Measurements from ENCODE around the gene PRKCZ.
"Not testable (repeated sequence)": the region's sequence is repeated elsewhere in the genome, so short reads cannot be mapped to it uniquely, and the experiment has no call there.

Gene PRKCZ

DNA sequence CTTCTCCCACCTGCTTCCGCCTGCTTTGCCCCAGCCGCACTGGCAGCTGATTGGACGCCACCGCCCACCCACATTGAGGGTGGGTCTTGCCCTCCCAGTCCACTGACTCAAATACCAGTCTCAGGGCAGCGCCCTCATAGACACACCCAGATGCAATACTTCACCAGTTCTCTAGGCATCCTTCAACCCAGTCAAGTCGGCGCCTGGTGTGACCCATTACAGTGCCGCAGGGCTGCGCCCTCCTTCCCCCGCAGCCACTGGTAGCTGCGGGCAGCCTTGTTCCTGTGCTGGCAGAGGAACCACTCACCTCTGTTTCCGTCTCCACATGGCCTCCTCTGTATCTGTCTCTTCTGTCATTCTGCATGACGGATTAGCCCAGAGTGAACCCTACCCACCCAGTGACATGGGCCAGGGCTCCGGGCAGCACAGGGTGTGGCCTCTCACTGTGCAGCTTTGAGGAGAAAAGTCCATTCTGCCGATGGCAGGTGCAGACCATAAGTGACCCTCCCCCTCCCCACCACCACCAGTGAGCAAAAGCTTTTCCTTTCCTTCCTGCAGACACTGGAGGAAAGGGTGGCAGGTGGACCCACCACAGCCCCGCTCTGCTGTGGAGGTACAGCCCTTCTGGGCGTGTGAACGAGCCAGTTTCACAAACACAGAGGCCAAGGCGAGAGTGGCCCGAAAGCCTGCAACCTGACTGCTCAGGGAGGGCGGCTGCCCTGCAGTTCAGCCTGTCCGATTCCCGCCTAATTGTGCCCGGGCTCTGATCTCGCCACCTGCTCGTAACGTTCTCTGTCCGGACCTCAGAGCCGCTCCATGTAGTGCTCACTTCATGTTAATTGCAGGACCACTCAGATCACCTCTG is 87.3 kb downstream of the PRKCZ start:
- no peak for DNase-seq

DNA sequence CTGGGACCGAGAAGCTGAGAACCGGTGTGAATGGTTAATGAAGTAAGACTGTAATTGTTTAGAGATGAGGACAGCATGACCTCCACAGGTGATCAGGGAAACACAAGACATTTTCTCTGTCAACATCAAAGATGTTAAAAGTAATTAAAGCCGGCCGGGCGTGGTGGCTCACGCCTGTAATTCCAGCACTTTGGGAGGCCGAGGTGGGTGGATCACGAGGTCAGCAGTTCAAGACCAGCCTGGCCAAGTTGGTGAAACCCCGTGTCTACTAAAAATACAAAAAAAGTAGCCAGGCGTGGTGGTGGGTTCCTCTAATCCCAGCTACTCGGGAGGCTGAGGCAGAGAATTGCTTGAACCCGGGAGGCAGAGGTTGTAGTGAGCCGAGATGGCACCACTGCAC is 88.9 kb downstream of the PRKCZ start:
- DNase-seq, result not testable (repeated sequence)

DNA sequence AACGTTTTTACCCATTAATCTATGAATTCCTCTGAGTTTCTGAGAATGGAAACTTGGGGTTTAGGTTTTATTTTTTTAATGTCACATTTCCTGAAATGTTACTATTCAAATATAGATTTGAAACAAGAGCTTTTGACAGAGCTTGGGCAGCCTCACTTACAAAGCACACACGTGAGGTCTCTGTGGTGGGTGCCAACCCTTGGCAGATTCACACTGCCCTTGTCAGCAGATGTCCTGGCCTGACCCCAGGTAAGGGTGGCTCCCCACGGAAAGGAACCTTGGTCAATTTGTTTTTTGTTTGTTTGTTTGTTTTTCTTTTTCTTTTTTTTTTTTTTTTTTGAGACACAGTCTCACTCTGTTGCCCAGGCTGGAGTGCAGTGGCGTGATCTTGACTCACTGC is 90.8 kb downstream of the PRKCZ start:
- no peak for DNase-seq

DNA sequence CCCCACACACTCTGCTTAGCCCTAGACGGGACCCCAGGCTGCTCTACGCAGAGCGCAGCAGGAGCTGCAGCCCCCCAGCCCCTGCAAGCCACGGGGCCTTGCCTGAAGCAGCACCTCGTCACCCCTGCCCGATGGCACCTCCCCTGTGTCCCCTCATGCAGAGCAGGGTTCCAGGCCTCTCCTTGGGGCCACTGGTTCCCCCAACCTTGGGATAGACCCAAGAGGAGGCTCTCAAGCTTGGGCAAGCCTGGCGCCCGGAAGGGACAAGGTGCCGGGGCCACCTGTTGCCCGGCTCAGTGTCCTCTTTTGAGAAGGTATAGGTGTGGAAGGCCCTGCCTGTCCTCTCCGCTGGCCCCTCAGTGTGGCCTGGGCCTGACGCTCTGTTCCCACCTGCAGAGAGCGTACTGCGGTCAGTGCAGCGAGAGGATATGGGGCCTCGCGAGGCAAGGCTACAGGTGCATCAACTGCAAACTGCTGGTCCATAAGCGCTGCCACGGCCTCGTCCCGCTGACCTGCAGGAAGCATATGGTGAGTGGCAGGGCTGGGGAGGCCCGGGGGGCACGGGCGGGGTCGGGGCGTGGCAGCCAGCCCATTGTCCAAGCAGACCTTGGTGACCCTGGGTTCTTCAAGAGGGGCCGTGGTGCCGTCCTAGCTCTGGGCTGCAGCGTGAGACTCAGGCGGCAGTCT is 93.7 kb downstream of the PRKCZ start:
- DNase-seq, result no peak

DNA sequence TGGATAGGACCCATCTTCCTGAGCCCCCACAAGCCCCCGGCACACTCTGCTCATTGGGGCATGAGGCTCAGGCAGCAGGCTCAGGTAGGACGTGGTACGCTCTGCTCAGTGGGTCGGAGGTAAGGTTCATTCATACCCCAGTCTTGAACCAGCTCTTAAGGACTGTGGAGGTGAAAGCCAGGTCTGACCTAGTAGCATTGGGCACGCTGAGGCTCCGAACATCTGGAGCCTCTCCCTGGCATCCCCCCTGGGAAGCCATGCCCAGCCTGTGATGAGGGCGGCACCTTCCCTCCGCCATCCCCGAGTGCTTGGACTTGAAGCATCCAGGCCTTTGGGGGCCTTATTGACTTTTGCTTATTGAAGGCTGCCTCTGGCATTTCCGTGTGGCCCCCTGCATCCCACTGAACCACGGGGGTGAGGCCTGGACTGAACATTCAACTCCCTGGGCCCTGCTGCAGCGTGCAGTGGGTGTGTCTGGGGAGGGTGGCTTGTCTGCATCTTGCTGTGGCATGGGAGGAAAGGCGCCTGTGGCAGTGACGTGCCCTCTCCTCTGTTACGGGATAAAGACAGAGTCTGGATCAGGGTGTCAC is 94.4 kb downstream of the PRKCZ start:
- DNase-seq, result no peak

DNA sequence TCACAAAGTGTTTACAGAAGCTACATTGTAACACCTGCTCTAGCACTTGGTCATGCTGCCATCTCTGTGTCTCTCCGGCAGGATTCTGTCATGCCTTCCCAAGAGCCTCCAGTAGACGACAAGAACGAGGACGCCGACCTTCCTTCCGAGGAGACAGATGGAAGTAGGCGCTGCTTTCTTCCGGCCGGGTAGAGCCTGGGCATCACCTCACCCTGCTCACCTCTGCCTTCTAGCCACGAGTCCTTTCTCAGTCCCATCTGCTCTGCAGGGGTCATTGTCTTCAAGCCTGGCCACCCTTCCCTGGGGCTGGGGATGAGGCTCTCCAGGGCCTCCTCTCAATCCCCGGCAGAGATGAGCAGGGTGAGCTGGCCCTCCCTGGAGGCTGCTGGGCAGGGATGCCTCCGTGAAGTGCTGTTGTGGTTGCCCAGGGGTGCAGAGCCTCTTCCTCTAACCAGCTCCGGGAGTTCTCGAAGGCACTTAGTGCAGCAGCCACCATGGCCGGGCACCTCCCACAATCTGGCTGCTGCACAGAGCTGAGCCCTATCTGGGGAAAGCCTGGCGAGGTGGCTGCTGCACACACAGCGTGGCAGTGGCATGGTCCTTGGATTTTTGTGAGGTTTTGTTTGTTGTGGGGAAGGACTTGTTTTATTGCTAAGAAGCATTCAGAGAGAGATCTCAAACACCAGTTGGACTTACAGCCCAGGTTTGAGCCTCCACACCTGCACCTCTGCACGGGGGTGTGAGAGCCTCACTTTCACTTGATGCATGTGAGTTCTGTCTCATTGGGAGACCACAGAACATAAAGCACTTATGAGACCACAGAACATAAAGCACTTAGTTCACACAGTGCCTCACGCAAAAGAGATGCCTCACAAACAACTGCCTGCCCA is 96.0 kb downstream of the PRKCZ start:
- DNase-seq, result no peak

DNA sequence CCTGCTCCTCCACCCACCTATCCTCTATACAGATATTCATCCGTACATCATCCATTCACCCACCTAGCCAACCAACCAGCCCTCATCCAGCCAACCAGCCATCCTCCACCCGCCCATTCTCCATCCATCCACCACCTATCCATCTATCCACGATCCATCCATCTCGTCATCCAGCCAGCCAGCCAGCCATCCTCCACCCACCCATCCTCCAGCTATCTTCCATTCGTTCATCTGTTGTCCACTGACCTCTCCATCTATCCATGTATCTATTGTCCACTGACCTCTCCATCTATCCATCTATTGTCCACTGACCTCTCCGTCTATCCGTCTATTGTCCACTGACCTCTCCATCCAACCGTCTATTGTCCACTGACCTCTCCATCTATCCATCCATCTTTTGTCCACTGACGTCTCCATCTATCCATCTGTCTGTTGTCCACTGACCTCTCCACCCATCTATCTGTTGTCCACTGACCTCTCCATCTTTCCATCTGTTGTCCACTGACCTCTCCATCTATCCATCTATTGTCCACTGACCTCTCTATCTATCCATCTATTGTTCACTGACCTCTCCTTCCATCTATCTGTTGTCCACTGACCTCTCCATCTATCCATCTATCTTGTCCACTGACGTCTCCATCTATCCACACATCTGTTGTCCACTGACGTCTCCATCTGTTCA is 96.8 kb downstream of the PRKCZ start:
- DNase-seq, result no peak

DNA sequence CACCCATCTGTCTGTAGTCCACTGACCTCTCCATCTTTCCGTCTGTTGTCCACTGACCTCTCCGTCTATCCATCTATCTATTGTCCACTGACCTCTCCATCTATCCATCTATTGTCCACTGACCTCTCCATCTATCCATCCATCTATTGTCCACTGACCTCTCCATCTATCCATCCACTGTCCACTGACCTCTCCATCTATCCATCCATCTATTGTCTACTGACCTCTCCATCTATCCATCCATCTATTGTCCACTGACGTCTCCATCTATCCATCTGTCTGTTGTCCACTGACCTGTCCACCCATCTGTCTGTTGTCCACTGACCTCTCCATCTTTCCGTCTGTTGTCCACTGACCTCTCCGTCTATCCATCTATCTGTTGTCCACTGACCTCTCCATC is 97.7 kb downstream of the PRKCZ start:
- not testable (repeated sequence) for DNase-seq

DNA sequence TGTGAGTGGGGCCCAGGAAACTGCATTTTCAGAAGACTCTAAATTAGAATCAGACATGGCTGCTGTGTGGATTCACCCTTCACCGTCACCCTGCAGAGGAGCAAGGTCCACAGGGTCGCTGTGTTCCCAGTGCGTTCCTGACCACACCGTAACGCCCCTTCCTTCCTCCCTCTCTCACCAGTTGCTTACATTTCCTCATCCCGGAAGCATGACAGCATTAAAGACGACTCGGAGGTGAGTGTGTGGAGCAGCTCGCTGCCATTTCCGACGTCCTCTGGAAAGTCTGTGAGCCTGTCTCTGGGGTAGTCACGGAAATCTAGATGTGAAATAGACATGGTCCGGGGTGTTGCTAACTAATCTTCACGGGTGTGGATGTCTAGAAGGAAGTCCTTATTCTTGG is 98.5 kb downstream of the PRKCZ start:
- DNase-seq, result no peak

DNA sequence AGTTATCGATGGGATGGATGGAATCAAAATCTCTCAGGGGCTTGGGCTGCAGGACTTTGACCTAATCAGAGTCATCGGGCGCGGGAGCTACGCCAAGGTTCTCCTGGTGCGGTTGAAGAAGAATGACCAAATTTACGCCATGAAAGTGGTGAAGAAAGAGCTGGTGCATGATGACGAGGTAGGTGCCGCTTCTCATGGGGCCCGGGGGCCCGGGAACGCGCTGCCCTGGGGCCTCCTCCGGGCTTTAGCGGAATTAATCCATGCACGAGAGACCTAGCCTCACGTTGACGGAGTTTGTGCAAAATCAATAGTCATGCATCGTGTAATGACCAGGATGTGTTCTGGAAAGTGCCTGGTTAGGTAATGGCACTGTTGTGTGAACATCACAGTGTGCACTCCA is 100.6 kb downstream of the PRKCZ start:
- no peak for DNase-seq

DNA sequence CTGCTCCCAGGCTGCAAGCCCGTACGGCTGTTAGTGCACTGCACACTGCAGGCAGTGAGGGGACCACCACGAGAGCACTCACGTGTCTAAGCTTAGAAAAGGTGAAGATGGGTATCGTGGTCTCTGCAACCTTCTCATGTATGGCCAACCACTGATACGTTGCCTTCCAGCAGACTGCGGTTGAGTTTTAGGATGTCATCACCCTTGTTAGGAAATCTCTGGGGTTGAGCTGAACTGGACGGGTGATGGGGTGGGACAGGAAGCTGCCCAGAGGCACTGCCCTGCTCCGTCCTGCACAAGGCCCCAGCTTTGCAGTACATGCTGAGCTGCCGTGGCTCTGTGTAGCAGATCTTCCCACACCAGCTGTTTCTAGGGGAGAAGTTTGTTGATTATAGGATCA is 101.0 kb downstream of the PRKCZ start:
- DNase-seq, result no peak

DNA sequence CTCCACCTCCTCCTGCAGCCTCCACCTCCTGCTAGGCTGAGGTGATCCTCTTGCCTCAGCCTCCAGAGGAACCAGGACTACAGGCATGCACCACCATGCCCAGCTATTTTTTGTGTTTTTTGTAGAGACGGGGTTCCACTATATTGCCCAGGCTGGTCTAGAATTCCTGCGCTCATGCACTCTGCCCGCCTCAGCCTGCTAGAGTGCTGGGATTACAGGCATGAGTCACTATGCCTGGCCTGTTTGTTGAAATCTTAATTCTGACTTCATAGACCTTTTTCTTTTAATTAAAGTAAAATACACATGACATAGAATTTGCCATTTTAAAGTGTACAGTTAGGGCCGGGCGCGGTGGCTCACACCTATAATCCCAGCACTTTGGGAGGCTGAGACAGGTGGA is 101.7 kb downstream of the PRKCZ start:
- no peak for DNase-seq

DNA sequence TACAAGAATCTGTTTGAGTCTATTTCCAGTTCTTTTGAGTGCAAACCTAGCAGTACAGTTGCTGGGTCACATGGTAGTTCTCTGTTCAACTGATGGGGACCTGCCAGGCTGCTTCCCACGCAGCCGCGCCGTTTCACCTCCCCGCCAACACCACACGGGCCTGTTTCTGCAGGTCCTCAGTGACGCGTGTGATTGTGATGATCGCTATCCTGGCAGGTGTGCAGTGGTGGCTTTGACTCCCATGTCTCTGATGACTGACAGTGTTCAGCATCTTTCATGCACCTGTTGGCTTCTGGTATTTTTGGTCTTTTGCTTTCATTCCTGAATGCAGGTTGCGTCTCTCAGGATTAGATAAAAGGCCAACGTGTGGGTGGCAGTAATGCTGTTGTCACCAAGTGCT is 102.7 kb downstream of the PRKCZ start:
- no peak for DNase-seq

DNA sequence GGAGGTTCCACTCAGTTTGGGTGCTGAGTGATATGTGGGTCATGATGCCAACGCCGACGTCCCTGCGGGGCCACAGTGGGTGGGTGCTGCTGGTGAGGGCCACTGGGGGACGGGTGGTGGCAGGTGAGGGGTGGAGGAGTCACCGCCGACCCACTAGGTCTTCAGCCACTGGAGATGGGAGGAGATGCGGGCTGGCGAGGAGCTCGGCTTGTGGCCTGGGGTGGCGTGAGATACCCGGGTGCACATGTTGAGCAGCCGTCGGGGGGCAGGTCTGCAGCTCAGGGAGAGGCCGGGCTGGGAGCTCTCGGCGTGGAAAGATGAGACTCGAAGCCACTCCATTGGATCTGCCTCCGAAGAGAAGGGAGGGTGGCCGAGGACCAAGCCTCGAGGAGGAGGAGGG is 103.8 kb downstream of the PRKCZ start:
- no peak for DNase-seq

DNA sequence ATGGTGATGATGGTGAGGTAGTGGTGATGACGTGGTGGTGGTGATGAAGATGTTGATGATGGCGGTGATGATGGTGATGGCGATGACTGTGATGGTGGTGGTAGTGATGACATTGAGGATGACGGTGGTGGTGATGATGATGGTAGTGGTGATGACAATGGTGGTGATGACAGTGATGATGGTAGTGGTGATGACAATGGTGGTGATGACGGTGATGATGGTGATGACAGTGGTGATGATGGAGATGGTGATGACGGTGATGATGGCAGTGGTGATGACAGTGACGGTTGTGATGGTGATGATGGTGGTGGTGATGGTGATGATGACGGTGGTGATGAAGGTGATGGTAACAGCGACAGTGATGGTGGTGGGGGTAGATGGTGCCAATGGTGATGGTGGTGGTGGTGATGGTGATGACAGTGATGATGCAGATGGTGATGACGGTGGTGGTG is 105.0 kb downstream of the PRKCZ start:
- DNase-seq, result no peak

DNA sequence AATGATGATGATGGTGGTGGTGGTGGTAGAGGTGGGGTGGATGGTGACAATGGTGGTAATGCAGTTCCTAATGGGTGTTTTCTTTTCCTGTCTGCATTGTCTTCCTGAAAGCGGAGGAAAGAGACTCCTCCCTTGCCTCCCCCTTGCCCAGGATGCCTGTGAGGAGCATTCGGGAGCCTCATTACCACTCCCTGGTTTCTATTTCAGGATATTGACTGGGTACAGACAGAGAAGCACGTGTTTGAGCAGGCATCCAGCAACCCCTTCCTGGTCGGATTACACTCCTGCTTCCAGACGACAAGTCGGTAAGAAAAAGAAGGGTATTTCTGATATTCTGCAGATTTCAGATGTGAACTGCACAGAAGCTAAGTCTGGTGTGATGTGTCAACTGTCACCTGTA is 105.6 kb downstream of the PRKCZ start:
- no peak for DNase-seq

DNA sequence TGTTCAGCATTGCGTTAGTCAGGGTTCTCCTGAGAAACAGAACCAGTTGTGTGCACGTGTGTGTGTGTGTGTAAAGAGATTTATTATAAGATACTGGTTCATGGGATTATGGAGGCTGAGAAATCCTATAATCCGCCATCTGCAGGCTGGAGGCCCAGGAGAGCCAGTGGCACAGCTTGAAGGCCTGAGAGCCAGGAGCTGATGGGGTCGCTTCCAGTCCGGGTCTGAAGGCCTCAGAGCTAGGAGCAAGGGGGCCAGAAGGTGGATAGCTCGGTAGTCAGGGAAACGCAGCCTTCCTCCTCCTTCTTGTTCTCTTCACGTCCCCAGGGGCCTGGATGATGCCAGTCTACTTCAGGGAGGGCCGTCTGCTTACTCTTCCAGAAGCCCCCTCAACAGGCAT is 106.7 kb downstream of the PRKCZ start:
- DNase-seq, result no peak

DNA sequence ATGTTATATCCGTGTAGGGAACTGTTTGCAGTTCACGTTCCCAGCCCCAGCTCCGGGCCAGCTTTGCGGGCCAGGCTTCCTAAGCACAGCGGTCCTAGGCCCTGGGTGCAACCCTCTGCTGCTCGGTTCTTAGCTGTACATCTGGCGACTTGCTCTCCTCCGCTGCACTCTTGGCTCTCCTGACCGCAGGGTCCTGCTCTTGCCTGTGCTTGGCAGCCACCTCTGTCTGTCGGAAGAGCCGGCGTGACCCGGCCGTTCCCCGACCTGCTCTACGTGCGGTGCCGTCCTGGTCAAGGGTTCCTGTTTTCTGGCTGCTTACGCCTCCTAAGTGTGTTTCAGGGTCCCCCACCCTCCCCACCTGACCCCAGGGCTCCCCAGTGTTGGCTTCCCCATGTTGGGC is 107.6 kb downstream of the PRKCZ start:
- no peak for DNase-seq

DNA sequence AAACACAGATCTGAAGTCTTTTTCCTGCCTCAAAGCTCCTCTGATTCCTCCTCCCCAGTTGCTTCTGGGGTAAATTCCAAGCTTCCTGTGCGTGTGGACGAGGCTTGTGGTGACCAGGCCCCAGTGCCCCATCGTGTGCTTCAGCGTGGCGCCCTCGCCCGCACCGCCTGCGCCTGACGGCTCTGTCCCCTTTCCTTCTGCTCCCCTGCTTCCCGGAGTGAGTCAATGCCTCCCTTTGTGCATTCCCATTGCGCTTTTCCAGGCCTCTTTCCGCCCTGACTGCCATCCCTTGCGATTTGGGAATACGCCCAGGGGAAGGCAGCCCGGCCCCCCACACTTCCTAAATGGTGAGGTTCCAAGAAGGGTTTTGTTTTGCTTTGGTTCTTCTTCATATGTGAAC is 108.1 kb downstream of the PRKCZ start:
- DNase-seq, result no peak

DNA sequence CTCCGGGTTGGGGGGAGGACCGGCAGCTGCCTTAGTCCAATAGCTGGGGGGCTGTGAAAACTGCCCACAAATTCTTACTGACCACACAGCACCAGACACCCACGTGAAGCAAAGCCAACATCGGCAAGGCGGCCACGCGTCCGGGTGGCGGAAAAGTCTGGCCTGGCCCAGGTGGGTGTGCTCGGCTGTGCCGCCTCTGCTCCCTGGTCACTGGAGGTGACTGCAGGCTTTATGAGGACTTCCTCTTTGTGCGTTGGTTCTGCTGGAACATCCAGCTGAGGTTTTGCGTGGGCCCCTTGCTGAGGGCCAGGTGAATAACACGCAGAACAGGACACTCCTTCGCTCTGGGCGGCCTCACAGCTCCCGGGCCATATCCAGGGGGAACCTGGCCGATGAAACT is 108.9 kb downstream of the PRKCZ start:
- DNase-seq, result no peak

DNA sequence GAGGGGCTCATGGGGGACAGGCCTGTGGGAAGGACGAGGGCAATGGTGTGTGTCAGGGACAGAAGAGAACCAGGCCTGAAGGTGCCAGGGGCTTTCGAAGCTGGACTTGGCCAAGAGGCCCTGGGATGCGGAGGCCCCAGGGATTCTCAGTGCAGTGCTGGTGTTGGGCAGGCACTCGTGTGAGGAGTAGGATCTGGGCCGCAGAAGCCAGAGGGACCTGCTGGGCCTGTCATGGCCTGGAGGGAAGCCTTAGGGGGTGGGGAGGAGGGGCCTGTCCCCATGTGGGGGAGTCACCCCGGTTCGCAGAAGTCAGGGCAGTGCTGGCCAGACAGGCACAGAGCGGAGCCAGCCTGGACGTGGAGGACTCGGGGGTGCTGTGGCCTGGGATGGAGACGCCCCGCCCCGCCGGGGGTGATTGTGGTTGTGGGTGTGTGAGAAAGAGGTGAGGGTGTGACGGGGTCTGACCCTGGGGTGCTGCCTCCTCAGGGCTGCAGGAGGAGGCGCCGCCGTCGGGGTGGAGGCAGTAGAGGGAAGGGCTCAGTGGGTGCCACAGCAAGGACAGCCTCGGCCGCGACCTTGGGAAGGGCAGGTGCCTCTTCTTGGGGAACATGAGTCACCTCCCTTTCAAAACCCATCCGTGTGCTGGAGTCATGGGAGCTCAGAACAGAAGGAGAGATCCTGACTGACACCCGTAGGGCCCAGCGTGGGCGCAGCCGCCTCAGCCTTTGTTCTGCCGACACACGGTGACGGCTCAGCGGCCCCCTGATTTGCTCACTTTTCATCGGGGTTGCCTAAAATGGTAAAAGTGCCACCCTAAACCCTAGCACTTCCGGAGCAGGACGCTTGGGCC is 110.5 kb downstream of the PRKCZ start:
- DNase-seq, result no peak

Data from eye (tissue), 1 donor.